Fibroblast of lung (primary cell): ENCODE data around the gene PTX4.

Source experiments
- CTCF ChIP-seq, 2 donors: IDR thresholded peaks in 1 of 2; conservative IDR thresholded peaks in 1 of 2; 1 replicate in 1 of 2; 2 replicates in 1 of 2; pipeline ENCODE4 v1.5.1; 2011 to 2012; ENCODE audit warnings: low read length in 2 of 2, control low read depth in 1 of 2, inconsistent platforms in 1 of 2, low read depth in 1 of 2, mild to moderate bottlenecking in 1 of 2
- EZH2 ChIP-seq: IDR thresholded peaks from 2 replicates; pipeline ENCODE4 v1.5.1; 2012; ENCODE audit warnings: low read length, control low read depth, mild to moderate bottlenecking; ENCODE audit errors: missing control alignments

GRCh38 chr16:1443980-1444729 lies 44.6 kb downstream of the PTX4 start, which contains the start of gene CCDC154:
- TF ChIP-seq CTCF (conservative IDR thresholded peaks at IDR 0.05 in 1 of 2, IDR thresholded peaks at IDR 0.05 in 1 of 2; ENCODE audit: low read depth in 1 of 2, low read length in 2 of 2) (no peak), EZH2 (no peak)
